HUES48 (cell line): ENCODE results near the gene PRRC2C.

Source experiments
- H3K27ac ChIP-seq: one replicate; pipeline ENCODE4 v1.7.0; 2013; ENCODE audit warnings: low read depth, low read length, inconsistent platforms
- H3K27me3 ChIP-seq: 2 replicates; pipeline ENCODE4 v1.6.1; 2013; ENCODE audit warnings: mild to moderate bottlenecking, low read length; ENCODE audit not compliant: control insufficient read depth, insufficient read depth
- H3K36me3 ChIP-seq: 2 replicates; pipeline ENCODE4 v1.6.1; 2013; ENCODE audit warnings: low read length; ENCODE audit not compliant: control insufficient read depth, insufficient read depth
- H3K4me1 ChIP-seq: 2 replicates; pipeline ENCODE4 v1.6.1; 2013; ENCODE audit warnings: mild to moderate bottlenecking, low read length; ENCODE audit not compliant: control insufficient read depth, insufficient read depth
- H3K4me3 ChIP-seq: 2 replicates; pipeline ENCODE4 v1.5.1; 2013; ENCODE audit warnings: mild to moderate bottlenecking, low read depth, low read length
- H3K9ac ChIP-seq: 2 replicates; pipeline ENCODE4 v1.6.1; 2013; ENCODE audit warnings: mild to moderate bottlenecking, low read depth, low read length, moderate library complexity
- H3K9me3 ChIP-seq: 2 replicates; pipeline ENCODE4 v1.6.1; 2013; ENCODE audit warnings: low read length; ENCODE audit not compliant: control insufficient read depth, insufficient read depth

Gene PRRC2C

DNA sequence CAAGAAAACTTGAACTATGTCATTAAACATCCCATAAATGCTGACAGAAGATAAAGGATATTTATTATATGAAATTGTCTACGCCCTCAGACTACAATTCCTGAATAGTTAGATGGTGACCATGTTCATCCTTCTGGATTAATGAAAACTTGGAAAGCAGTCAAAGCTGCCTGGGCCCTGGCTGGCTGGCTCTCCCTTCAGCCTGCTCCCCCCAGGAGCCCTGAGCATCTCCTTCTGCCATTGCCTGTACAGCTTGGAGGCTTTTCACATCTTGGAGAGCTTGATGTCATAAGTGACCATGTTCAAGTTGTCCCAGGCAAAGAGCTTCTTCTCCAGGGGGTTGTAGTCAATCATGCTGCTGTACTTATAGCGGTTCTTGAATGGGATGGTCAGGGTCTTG lies 150.3 kb downstream of the PRRC2C start:
- no peak overlapping the region for H3K27ac ChIP-seq
- no peaks in the 10 kb centered on the region for H3K27me3 ChIP-seq
- H3K36me3 ChIP-seq: no peaks in the 10 kb centered on the region

DNA sequence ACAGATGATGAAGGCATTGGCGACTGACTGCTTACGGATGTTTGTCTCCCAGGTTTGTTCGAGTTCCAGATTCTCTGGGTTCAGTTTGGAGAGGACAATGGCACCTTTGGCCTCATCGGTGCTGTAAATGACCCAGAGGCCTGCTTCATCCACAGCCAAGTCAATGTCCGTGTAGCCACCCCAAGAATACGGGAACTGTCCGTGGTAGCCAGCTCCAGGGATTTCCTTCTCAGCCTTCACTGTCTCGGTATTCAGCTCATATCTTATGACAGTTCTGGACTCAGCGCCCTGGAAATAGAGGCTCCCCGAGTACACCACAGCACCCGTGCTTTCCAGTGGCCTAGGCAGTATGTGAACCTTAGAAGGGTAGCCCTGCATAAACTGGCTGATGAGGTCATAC lies 150.8 kb downstream of the PRRC2C start:
- H3K4me1 ChIP-seq: peaks cover 5% of the 10 kb centered on the region
- H3K27ac ChIP-seq: no peak overlapping the region
- no peaks in the 10 kb centered on the region for H3K27me3 ChIP-seq
- H3K9me3 ChIP-seq: no peaks in the 10 kb centered on the region
- H3K36me3 ChIP-seq: no peaks in the 10 kb centered on the region
- no peak overlapping the region for H3K9ac ChIP-seq
- H3K4me3 ChIP-seq: no peak overlapping the region

More for the DNA sequence above, 150.3 kb downstream of the PRRC2C start:
- Histone ChIP-seq H3K9ac (no peak overlapping the region), H3K4me3 (no peak overlapping the region), H3K4me1 (peaks cover under 1% of the 10 kb centered on the region; the same call in 1 of the 2 replicates), H3K9me3 (no peaks in the 10 kb centered on the region)

DNA sequence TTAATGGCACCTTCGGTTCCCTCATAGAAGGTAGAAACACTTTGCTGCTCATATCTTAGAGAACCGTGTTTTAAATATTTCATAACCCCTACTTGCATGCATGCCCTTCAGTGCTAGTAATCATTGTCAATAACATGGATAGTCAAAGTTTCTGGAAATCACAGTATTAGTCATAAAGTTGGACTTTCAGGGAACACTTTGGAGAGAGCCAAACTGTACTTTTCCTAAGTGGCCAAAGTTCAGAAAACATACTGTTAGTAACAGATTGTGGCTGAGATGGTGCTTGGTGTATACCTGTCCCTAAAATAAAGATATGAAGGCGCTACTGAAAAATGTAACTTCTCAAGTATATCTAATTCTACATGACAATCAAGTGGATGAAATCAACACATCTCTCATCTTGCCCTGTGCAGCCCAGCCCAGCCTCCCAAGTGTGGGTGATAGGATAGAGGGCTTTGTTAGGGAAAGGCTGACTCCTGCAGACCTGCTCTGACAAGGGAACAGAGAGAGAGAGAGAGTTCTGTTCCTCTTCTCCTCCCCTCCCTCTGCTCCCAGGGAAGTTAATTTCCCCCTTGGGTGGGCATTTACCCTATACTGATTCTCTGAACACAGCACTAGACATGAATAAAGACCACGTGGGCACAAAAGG lies 152.7 kb downstream of the PRRC2C start:
- no peaks in the 10 kb centered on the region for H3K36me3 ChIP-seq
- peaks cover 16% of the 10 kb centered on the region for H3K4me1 ChIP-seq
- no peak overlapping the region for H3K27ac ChIP-seq
- H3K27me3 ChIP-seq: no peaks in the 10 kb centered on the region
- no peaks in the 10 kb centered on the region for H3K9me3 ChIP-seq
- H3K9ac ChIP-seq: no peak overlapping the region
- H3K4me3 ChIP-seq: no peak overlapping the region

DNA sequence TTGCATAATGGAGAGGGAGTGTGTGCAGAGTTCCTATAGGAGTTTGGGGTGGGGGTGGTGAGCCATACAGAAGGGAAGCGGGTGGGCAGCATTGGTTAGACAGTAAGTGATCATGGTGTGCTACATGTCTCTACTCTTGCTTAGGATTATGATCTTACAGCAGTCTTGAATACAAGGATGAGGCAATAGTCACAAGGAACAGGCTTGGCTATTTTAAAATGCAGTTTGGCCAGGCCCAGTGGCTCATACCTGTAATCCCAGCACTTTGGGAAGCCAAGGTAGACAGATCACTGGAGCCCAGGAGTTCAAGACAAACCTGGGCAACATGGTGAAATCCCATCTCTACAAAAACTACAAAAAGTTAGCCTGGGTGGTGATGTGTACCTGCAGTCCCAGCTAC lies 154.9 kb downstream of the PRRC2C start:
- Histone ChIP-seq H3K4me1 (peaks cover 16% of the 10 kb centered on the region), H3K36me3 (no peaks in the 10 kb centered on the region), H3K4me3 (no peak overlapping the region), H3K9me3 (no peaks in the 10 kb centered on the region), H3K27ac (no peak overlapping the region), H3K9ac (no peak overlapping the region), H3K27me3 (no peaks in the 10 kb centered on the region)

DNA sequence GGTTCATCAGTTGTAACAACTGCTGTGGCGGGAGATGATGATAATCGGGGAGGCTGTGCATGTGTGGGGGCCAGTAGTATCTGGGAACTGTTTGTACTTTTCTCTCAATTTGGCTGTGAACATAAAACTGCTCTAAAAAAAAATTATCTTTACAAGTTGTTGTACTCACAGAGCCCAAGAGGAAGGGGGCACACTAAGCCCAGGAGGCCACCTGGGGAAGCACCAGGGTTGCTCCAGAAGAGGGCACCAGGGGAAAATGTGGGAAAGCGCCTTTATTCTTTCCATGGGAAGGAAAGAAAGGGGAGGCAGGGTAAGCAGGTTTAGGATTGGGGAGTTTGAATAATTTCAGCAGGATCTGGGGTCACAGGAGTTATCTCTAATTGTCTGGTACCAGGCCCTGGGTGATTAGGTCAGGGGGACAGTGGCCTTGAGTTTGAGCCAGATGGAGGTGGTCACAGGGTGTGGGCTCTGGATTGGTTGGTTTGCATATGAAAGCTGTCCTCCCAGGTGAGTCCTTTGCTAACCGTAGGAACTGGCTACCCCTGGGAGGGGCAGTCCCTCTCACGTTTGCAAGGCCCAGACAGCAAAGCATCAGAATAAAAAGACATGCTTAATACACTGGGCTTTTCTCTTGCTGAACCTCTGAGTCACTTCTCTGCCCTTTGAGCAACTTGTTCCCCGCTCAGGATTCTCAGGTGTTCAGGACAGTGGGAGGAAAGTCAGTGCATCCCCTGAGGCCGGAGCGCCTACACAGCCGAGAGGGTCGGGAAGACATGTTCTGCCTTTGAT lies 155.9 kb downstream of the PRRC2C start:
- H3K27me3 ChIP-seq: no peaks in the 10 kb centered on the region

DNA sequence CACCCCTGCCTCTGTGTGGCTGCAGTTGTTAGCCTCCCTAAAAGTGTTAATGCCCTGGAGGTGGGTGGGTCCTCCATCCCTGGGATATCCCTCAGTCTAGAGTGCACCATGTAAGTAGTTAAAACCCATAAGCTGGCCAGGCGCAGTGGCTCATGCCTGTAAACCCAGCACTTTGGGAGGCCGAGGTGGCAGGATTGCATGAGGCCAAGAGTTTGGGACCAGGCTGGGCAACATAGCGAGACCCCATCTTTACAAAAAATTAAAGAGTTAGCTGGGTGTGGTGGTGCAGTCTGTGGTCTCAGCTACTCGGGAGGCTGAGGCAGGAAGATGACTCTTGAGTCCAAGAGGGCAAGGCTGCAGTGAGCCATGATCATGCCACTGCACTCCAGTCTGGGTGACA lies 156.9 kb downstream of the PRRC2C start:
- Histone ChIP-seq H3K27ac (peak overlapping the region; percentile 72), H3K9ac (no peak overlapping the region)

More for the DNA sequence above, 155.9 kb downstream of the PRRC2C start:
- Histone ChIP-seq H3K4me1 (peaks cover 16% of the 10 kb centered on the region), H3K36me3 (no peaks in the 10 kb centered on the region), H3K9me3 (no peaks in the 10 kb centered on the region), H3K27ac (peak overlapping the region; percentile 72), H3K9ac (peak overlapping the region; percentile 21; the same call in 1 of the 2 replicates), H3K4me3 (peak overlapping the region; percentile 34)

More for the DNA sequence above, 156.9 kb downstream of the PRRC2C start:
- Histone ChIP-seq H3K4me1 (peaks cover 16% of the 10 kb centered on the region), H3K36me3 (no peaks in the 10 kb centered on the region), H3K4me3 (no peak overlapping the region), H3K9me3 (no peaks in the 10 kb centered on the region), H3K27me3 (no peaks in the 10 kb centered on the region)
